ENCODE data around the gene PRKCH. TPM values are rescaled to one million over a fixed set of nuclear protein-coding genes. Genes with fewer than 3 reads are reported as not detected.

Gene PRKCH
- total RNA-seq, 1 experiment from 2014 or later: 22.3 TPM

DNA sequence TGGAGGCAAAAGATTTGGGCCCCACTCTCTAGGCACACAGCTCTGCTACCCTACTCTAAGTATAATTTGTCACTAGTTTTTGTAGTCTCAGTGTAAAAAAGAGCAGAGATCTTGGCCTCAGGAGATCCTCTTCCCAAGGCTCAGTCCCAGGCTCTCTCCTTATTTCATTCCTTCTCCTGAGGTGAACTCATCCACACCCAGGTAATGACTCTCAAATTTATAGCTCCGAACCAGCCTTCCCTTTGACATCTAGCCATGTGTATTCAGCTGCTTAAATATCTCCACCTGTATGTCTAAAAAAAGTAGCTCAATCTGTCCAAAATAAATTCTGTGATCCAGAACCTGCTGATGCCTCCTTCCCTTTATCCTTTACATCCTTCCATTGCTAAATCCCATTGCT is 200.4 kb downstream of the PRKCH start:
- Mint-ChIP-seq H3K4me3 (ENCODE audit: low read depth, unreplicated experiment) (no peak overlapping the region), H3K36me3 (ENCODE audit: insufficient read depth, unreplicated experiment) (peaks cover 12% of the 10 kb centered on the region), H3K27me3 (ENCODE audit: unreplicated experiment) (no peaks in the 10 kb centered on the region), H3K4me1 (ENCODE audit: low read depth, unreplicated experiment) (peaks cover 81% of the 10 kb centered on the region), H3K27ac (ENCODE audit: unreplicated experiment) (peak overlapping the region; percentile 88), H3K9me3 (ENCODE audit: low read depth, unreplicated experiment) (peaks cover 6% of the 10 kb centered on the region)
- CTCF ChIA-PET: no interaction called here
- intact Hi-C loops (cut with micrococcal nuclease; ENCODE audit: unreplicated experiment): no loop called here
- no TSS peak for BruUV-seq (replicated peaks)
- DNase-seq: no peak
- TF ChIP-seq, protein P1, sequence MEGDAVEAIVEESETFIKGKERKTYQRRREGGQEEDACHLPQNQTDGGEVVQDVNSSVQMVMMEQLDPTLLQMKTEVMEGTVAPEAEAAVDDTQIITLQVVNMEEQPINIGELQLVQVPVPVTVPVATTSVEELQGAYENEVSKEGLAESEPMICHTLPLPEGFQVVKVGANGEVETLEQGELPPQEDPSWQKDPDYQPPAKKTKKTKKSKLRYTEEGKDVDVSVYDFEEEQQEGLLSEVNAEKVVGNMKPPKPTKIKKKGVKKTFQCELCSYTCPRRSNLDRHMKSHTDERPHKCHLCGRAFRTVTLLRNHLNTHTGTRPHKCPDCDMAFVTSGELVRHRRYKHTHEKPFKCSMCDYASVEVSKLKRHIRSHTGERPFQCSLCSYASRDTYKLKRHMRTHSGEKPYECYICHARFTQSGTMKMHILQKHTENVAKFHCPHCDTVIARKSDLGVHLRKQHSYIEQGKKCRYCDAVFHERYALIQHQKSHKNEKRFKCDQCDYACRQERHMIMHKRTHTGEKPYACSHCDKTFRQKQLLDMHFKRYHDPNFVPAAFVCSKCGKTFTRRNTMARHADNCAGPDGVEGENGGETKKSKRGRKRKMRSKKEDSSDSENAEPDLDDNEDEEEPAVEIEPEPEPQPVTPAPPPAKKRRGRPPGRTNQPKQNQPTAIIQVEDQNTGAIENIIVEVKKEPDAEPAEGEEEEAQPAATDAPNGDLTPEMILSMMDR (IDR thresholded peaks at IDR 0.05; ENCODE audit: unreplicated experiment): no peak

DNA sequence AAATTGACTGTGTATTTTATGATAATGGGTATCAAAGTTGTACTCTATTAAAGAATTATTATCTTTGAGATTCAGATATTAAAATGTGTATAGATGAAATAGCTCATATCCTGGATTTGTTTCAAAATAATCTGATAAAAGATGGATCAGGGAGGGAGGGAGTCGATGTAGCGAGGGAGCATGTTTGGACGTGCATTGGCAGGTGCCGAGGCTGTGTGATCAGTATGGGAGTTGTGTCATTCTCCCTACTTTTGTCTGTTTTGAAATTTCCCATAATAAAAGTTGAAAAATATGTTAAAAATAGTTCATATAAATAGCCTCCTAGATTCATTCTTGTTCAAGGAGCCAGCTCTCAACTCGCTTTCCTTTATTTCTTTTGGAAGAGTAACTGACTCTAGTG is 202.4 kb downstream of the PRKCH start:
- peak overlapping the region; percentile 35 for H3K4me3 Mint-ChIP-seq (ENCODE audit: low read depth, unreplicated experiment)
- no peak for DNase-seq
- TF ChIP-seq, protein P1 (IDR thresholded peaks at IDR 0.05; ENCODE audit: unreplicated experiment): no peak
- H3K27me3 Mint-ChIP-seq (ENCODE audit: unreplicated experiment): no peaks in the 10 kb centered on the region
- intact Hi-C loops (cut with micrococcal nuclease; ENCODE audit: unreplicated experiment): loop anchor here (1.0 to 2.0 kb wide), 3 partner anchors 29 to 45 kb away; no protein-coding TSS in a partner anchor
- peaks cover 6% of the 10 kb centered on the region for H3K9me3 Mint-ChIP-seq (ENCODE audit: low read depth, unreplicated experiment)
- peak overlapping the region; percentile 88 for H3K27ac Mint-ChIP-seq (ENCODE audit: unreplicated experiment)
- CTCF ChIA-PET: interaction anchor here (0.9 to 4.1 kb wide), 5 partner anchors 12 to 46 kb away, joined by 3 to 21 read pairs (median 5); no protein-coding TSS in a partner anchor
- no TSS peak for BruUV-seq (replicated peaks)
- H3K36me3 Mint-ChIP-seq (ENCODE audit: insufficient read depth, unreplicated experiment): peaks cover 26% of the 10 kb centered on the region
- H3K4me1 Mint-ChIP-seq (ENCODE audit: low read depth, unreplicated experiment): peaks cover 83% of the 10 kb centered on the region

DNA sequence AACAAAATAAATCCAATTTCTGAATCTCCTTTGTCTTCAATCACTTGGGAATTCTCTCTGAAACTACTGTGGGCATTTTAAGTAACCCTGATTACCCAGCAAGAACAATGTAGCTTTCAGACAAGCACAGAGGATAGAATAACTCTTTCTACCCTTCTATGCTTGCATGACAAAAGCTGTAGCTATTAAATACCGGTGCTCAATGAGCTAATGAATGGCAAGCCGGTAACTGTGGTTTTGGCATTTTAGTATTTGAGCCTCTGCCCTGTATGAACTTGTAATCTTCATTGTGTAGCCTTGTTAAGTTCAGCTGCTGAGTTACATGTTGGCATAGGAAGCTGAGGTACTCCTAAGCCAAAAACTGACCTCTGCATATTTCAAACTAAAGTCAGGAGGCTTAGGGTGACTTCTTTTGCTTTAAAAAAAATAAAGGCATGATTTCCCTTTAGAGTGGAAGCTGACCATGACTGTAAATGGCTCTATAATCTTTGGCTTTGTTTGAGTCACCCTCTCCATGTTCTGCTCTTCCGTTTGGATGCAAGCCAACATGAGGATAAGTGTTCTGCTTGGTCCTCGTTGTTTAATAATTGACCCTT is 202.9 kb downstream of the PRKCH start:
- DNase-seq: peak; percentile 73

DNA sequence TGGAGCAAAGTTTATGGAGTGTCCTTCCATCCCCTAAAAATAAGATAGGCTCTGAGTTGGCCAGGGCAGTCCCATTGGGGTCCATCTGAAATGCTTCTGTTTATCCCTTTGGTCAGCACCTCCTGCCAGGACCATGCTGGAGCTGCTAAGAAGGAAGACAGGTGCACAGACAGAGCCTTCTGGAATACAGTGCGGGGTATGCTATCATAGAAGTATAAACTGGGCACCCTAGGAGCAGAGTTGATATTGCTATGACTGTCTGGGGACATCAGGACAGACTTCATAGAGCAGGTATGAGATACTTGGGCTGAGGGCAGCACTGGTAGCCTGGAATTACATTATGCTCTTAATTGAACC is 203.5 kb downstream of the PRKCH start:
- intact Hi-C loops (cut with micrococcal nuclease; ENCODE audit: unreplicated experiment): loop anchor here (1.0 to 2.0 kb wide), 4 partner anchors 11 to 47 kb away; no protein-coding TSS in a partner anchor
- CTCF ChIA-PET: interaction anchor here (0.8 to 4.1 kb wide), 8 partner anchors 13 to 210 kb away, joined by 3 to 21 read pairs (median 6); no protein-coding TSS in a partner anchor
- H3K9me3 Mint-ChIP-seq (ENCODE audit: low read depth, unreplicated experiment): peaks cover 6% of the 10 kb centered on the region

More for the DNA sequence above, 202.9 kb downstream of the PRKCH start:
- Mint-ChIP-seq H3K4me1 (ENCODE audit: low read depth, unreplicated experiment) (peaks cover 84% of the 10 kb centered on the region), H3K27me3 (ENCODE audit: unreplicated experiment) (no peaks in the 10 kb centered on the region), H3K9me3 (ENCODE audit: low read depth, unreplicated experiment) (peaks cover 6% of the 10 kb centered on the region), H3K36me3 (ENCODE audit: insufficient read depth, unreplicated experiment) (peaks cover 26% of the 10 kb centered on the region), H3K4me3 (ENCODE audit: low read depth, unreplicated experiment) (peak overlapping the region; percentile 35), H3K27ac (ENCODE audit: unreplicated experiment) (peak overlapping the region; percentile 88)
- TF ChIP-seq, protein P1 (IDR thresholded peaks at IDR 0.05; ENCODE audit: unreplicated experiment): no peak
- BruUV-seq (replicated peaks): no TSS peak
- intact Hi-C loops (cut with micrococcal nuclease; ENCODE audit: unreplicated experiment): loop anchor here (1.0 to 2.0 kb wide), 3 partner anchors 28 to 46 kb away; no protein-coding TSS in a partner anchor
- CTCF ChIA-PET: interaction anchor here (0.6 to 4.1 kb wide), 8 partner anchors 12 to 210 kb away, joined by 3 to 21 read pairs (median 5); no protein-coding TSS in a partner anchor

More for the DNA sequence above, 203.5 kb downstream of the PRKCH start:
- TF ChIP-seq, protein P1 (IDR thresholded peaks at IDR 0.05; ENCODE audit: unreplicated experiment): no peak
- TSS peak; percentile 89 for BruUV-seq (replicated peaks)
- Mint-ChIP-seq H3K4me3 (ENCODE audit: low read depth, unreplicated experiment) (peak overlapping the region; percentile 35), H3K36me3 (ENCODE audit: insufficient read depth, unreplicated experiment) (peaks cover 26% of the 10 kb centered on the region), H3K27me3 (ENCODE audit: unreplicated experiment) (no peaks in the 10 kb centered on the region), H3K4me1 (ENCODE audit: low read depth, unreplicated experiment) (peaks cover 79% of the 10 kb centered on the region), H3K27ac (ENCODE audit: unreplicated experiment) (peak overlapping the region; percentile 88)
- DNase-seq: no peak
